OCI-LY1 (cell line): Measurements from ENCODE around the gene CENPX.

ENCODE experiments used
- H2AFZ ChIP-seq: fragments of 200-600 bp; sonication (generic), shearing (Covaris generic); 2 replicates; pipeline ENCODE4 v1.6.0; 2014; ENCODE audit warnings: antibody characterized with exemption, mild to moderate bottlenecking, low read length
- H3F3A ChIP-seq: fragments of 200-600 bp; sonication (generic), shearing (Covaris generic); 2 replicates; pipeline ENCODE4 v1.6.0; 2014; ENCODE audit warnings: mild to moderate bottlenecking, antibody characterized with exemption, low read length, moderate library complexity; ENCODE audit not compliant: insufficient read depth
- H3K27ac ChIP-seq: fragments of 200-600 bp; sonication (generic); 2 replicates; pipeline ENCODE4 v1.5.1; 2014; ENCODE audit warnings: low read length, mixed run types, mild to moderate bottlenecking, low read depth; ENCODE audit not compliant: poor library complexity, severe bottlenecking
- H3K27me3 ChIP-seq: fragments of 200-600 bp; sonication (generic); 2 replicates; pipeline ENCODE4 v1.6.0; 2014; ENCODE audit warnings: antibody characterized with exemption, mild to moderate bottlenecking, low read length, moderate library complexity; ENCODE audit not compliant: insufficient read depth
- H3K36me3 ChIP-seq: fragments of 200-600 bp; sonication (generic); 2 replicates; pipeline ENCODE4 v1.6.1; 2014; ENCODE audit warnings: mild to moderate bottlenecking, antibody characterized with exemption, low read length, moderate library complexity, mixed read lengths; ENCODE audit not compliant: insufficient read depth
- H3K4me1 ChIP-seq: fragments of 200-600 bp; sonication (generic); 2 replicates; pipeline ENCODE4 v1.5.1; 2014; ENCODE audit warnings: mild to moderate bottlenecking, low read length, moderate library complexity; ENCODE audit not compliant: insufficient read depth, severe bottlenecking
- H3K4me2 ChIP-seq: fragments of 200-600 bp; sonication (generic), shearing (Covaris generic); 2 replicates; pipeline ENCODE4 v1.6.1; 2014; ENCODE audit warnings: low read length
- H3K4me3 ChIP-seq: fragments of 200-600 bp; sonication (generic); 2 replicates; pipeline ENCODE4 v1.5.1; 2014; ENCODE audit warnings: low read length, low read depth, mild to moderate bottlenecking, mixed read lengths; ENCODE audit not compliant: poor library complexity, severe bottlenecking
- H3K79me2 ChIP-seq: fragments of 200-600 bp; shearing (Covaris generic); 2 replicates; pipeline ENCODE4 v1.6.1; 2016; ENCODE audit warnings: mixed run types, low read length, mixed read lengths; ENCODE audit not compliant: insufficient read depth
- H3K9ac ChIP-seq: fragments of 200-600 bp; sonication (generic), shearing (Covaris generic); 2 replicates; pipeline ENCODE4 v1.6.1; 2014; ENCODE audit warnings: mild to moderate bottlenecking, low read length, mixed read lengths
- H3K9me2 ChIP-seq: fragments of 200-600 bp; sonication (generic), shearing (Covaris generic); 2 replicates; pipeline ENCODE4 v1.6.1; 2014; ENCODE audit warnings: low read depth, mild to moderate bottlenecking, low read length, mixed read lengths
- H3K9me3 ChIP-seq: fragments of 200-600 bp; shearing (Covaris generic); 2 replicates; pipeline ENCODE4 v1.6.1; 2014; ENCODE audit warnings: low read length, mixed read lengths
- H4K20me1 ChIP-seq: fragments of 200-600 bp; sonication (generic), shearing (Covaris generic); 2 replicates; pipeline ENCODE4 v1.6.0; 2016; ENCODE audit warnings: mild to moderate bottlenecking, low read length; ENCODE audit not compliant: insufficient read depth
- CTCF ChIP-seq: fragments of 200-600 bp; sonication (generic), shearing (Covaris generic); IDR thresholded peaks from 2 replicates; pipeline ENCODE4 v1.5.1; 2017; ENCODE audit warnings: mild to moderate bottlenecking, antibody characterized with exemption, low read length, moderate library complexity, mixed read lengths
- EZH2 ChIP-seq: fragments of 200-600 bp; sonication (generic), shearing (Covaris generic); IDR thresholded peaks from 2 replicates; pipeline ENCODE4 v1.8.0; 2017; ENCODE audit warnings: borderline replicate concordance, mixed run types, mild to moderate bottlenecking, antibody characterized with exemption, low read length, moderate library complexity, mixed read lengths

The CENPX gene

GRCh38 chr17:82012261-82012639 is 10.4 kb downstream of the CENPX start:
- H2AFZ ChIP-seq, result no peak overlapping the region
- TF ChIP-seq EZH2 (no peak), CTCF (no peak)
- H3K36me3 ChIP-seq, result no peaks in the 10 kb centered on the region; the same call in 1 of the 2 replicates
- H3K79me2 ChIP-seq, result no peaks in the 10 kb centered on the region
- no peak overlapping the region for H3K27ac ChIP-seq
- no peak overlapping the region for H3K4me3 ChIP-seq
- H3K9me3 ChIP-seq, result no peaks in the 10 kb centered on the region
- H3K4me2 ChIP-seq, result no peak overlapping the region
- no peaks in the 10 kb centered on the region for H3F3A ChIP-seq
- H3K27me3 ChIP-seq, result peaks cover 3% of the 10 kb centered on the region; the same call in 1 of the 2 replicates
- H3K9ac ChIP-seq, result no peak overlapping the region
- H4K20me1 ChIP-seq, result no peaks in the 10 kb centered on the region
- no peaks in the 10 kb centered on the region for H3K9me2 ChIP-seq
- H3K4me1 ChIP-seq, result no peaks in the 10 kb centered on the region

- Histone ChIP-seq H3K9me3 (no peaks in the 10 kb centered on the region), H3K79me2 (no peaks in the 10 kb centered on the region), H3K4me1 (no peaks in the 10 kb centered on the region), H3K27me3 (peaks cover 3% of the 10 kb centered on the region; the same call in 1 of the 2 replicates), H3F3A (no peaks in the 10 kb centered on the region), H3K27ac (no peak overlapping the region), H3K4me2 (no peak overlapping the region), H3K9ac (no peak overlapping the region), H2AFZ (no peak overlapping the region), H3K9me2 (no peaks in the 10 kb centered on the region), H3K36me3 (no peaks in the 10 kb centered on the region; the same call in 1 of the 2 replicates), H3K4me3 (no peak overlapping the region), H4K20me1 (no peaks in the 10 kb centered on the region)
- TF ChIP-seq EZH2 (no peak), CTCF (no peak)
These were observed 11.0 kb downstream of the CENPX start for GRCh38 chr17:82011617-82012187.

- H3K9me2 ChIP-seq, result no peaks in the 10 kb centered on the region
- no peaks in the 10 kb centered on the region; the same call in 1 of the 2 replicates for H3K36me3 ChIP-seq
- TF ChIP-seq EZH2, result no peak
- no peak for TF ChIP-seq CTCF
- H3K9me3 ChIP-seq, result no peaks in the 10 kb centered on the region
- no peaks in the 10 kb centered on the region for H4K20me1 ChIP-seq
- H3K79me2 ChIP-seq, result no peaks in the 10 kb centered on the region
- peaks cover 3% of the 10 kb centered on the region; the same call in 1 of the 2 replicates for H3K27me3 ChIP-seq
- no peak overlapping the region for H3K4me3 ChIP-seq
- no peaks in the 10 kb centered on the region for H3K4me1 ChIP-seq
- H3F3A ChIP-seq, result no peaks in the 10 kb centered on the region
- no peak overlapping the region for H3K9ac ChIP-seq
- no peak overlapping the region for H3K27ac ChIP-seq
- H2AFZ ChIP-seq, result no peak overlapping the region
- no peak overlapping the region for H3K4me2 ChIP-seq
These were observed 11.8 kb downstream of the CENPX start for GRCh38 chr17:82010575-82011525.
